Body of pancreas (tissue), 4 donors: ENCODE results near the gene CYTH1. TPM values are rescaled to one million over a fixed set of nuclear protein-coding genes. Genes with fewer than 3 reads are reported as not detected.

Experiments used
- ATAC-seq: fragments of 150-250 bp; one replicate; pipeline ENCODE4 v1.9.1; 2016
- DNase-seq, 4 donors: peaks; one replicate each; pipeline ENCODE4 v3.0.0-alpha.2; 2019
- H3K27ac ChIP-seq, 4 donors: fragments of 200-600 bp; sonication (generic); 1 replicate in 3 of 4; 2 replicates in 1 of 4; pipeline versions ENCODE4 v1.5.1 to v1.6.1; 2016 to 2019; ENCODE audit warnings: mild to moderate bottlenecking in 1 of 4, mixed read lengths in 1 of 4, moderate library complexity in 1 of 4
- H3K27me3 ChIP-seq, 2 donors: fragments of 200-600 bp; sonication (generic); one replicate each; pipeline ENCODE4 v1.6.0; 2016; ENCODE audit warnings: mild to moderate bottlenecking in 1 of 2
- H3K36me3 ChIP-seq, 2 donors: fragments of 200-600 bp; sonication (generic); replicated peaks in 1 of 2; 2 replicates each; pipeline ENCODE4 v1.5.1; 2016; ENCODE audit warnings: low read depth in 2 of 2; ENCODE audit not compliant: insufficient read depth in 1 of 2
- H3K4me1 ChIP-seq: fragments of 200-600 bp; sonication (generic); one replicate; pipeline ENCODE4 v1.6.0; 2016
- H3K4me3 ChIP-seq, 2 donors: fragments of 200-600 bp; sonication (generic); 1 replicate in 1 of 2; 2 replicates in 1 of 2; pipeline ENCODE4 v1.5.1; 2016 to 2019
- H3K9me3 ChIP-seq, 3 donors: fragments of 200-600 bp; sonication (generic); 1 replicate in 2 of 3; 2 replicates in 1 of 3; pipeline ENCODE4 v1.5.1; 2016
- POLR2A ChIP-seq, 3 donors: fragments of 450-650 bp; IDR thresholded peaks; one replicate each; pipeline ENCODE4 v1.6.1; 2016; ENCODE audit warnings: antibody characterized with exemption in 3 of 3, mild to moderate bottlenecking in 2 of 3
- WGBS, 2 donors: methylation state at CpG; one replicate each; pipeline ENCODE4 v1.1.5; 2017; 5-methylcytosine and 5-hydroxymethylcytosine counted together
- intact Hi-C: fragments of 100-400 bp; cut with DNase I; formaldehyde crosslinking; loops from one replicate; pipeline ENCODE4 v1.15.1; 2023
- total RNA-seq, 2 donors: library from RNA; depleted of rRNA; stranded (reverse); fragments of >200 nt; gene quantifications; one replicate each; pipeline ENCODE4 v1.1.0, GENCODE V29; 2016
- TF ChIP-seq, protein P1 (sequence below), 7 experiments: fragments of 450-650 bp in 4 of 7; fragments of 200-600 bp in 3 of 7; sonication (generic) in 3 of 7; IDR thresholded peaks; one replicate each; pipeline ENCODE4 v1.5.1; 2016 to 2019; ENCODE audit warnings: antibody characterized with exemption in 7 of 7

CYTH1 gene
- total RNA-seq, 2 donors from 2014 or later = 32.2 to 60.6 TPM

DNA sequence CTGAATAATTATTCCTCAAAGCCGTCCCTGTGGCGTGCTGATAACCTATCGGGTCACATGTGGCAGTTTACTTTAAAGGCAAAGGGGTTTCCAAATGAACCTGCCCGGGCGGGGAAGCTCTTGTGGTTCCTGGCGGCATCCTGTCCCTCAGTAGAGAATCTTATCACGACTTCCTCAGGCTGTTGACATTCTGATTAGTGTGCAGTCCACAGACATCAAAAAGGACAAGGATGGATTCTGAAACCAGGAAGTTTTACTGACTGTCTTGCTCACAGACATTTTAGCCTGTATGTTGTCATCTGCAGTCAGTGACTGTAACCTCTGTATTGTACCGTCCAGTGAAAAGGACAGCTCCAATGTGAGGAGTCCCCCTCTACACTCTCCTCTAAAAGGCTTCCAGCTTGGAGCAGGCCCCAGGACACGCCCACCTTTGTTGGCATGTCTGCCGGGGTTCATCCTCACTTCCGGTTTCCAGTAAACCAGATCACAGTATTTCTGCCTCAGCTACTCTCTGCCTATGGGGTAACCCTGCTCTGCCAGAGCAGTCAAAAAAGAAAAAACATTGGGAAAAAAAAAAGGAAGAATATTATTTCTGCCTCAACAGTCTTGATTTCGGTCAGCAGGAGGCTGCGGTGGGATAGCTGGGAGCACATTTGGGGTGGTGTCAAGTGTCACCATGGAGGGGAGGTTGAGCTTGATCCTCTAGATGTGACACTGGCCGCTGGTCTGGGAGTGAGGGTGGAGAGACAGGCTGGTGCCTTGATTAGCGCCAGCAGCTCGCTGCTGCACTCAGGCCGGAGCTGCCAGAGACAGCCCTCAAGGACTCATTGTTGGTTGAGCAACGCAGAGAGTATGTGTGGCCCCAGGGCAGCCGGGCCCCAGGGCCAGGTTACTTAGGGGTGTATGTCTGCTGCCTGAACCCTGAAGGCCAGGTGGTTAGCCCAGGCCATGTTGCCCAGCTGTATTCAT lies 115.8 kb downstream of the CYTH1 start:
- no peaks in the 10 kb centered on the region for H3K27me3 ChIP-seq
- 53 to 58% methylated on average over 17 to 19 of the region's 19 CpGs for WGBS, 2 donors
- peak overlapping the region in 1 of 4 donors; percentile 66 for H3K27ac ChIP-seq
- intact Hi-C loops = no loop called here
- H3K36me3 ChIP-seq = no peaks in the 10 kb centered on the region
- ATAC-seq (no peak), DNase-seq (peak in 1 of 4 donors; percentile 50)
- no peaks in the 10 kb centered on the region for H3K9me3 ChIP-seq
- H3K4me3 ChIP-seq = no peak overlapping the region
- no peak for TF ChIP-seq POLR2A (IDR thresholded peaks at IDR 0.05)
- TF ChIP-seq, protein P1, sequence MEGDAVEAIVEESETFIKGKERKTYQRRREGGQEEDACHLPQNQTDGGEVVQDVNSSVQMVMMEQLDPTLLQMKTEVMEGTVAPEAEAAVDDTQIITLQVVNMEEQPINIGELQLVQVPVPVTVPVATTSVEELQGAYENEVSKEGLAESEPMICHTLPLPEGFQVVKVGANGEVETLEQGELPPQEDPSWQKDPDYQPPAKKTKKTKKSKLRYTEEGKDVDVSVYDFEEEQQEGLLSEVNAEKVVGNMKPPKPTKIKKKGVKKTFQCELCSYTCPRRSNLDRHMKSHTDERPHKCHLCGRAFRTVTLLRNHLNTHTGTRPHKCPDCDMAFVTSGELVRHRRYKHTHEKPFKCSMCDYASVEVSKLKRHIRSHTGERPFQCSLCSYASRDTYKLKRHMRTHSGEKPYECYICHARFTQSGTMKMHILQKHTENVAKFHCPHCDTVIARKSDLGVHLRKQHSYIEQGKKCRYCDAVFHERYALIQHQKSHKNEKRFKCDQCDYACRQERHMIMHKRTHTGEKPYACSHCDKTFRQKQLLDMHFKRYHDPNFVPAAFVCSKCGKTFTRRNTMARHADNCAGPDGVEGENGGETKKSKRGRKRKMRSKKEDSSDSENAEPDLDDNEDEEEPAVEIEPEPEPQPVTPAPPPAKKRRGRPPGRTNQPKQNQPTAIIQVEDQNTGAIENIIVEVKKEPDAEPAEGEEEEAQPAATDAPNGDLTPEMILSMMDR (IDR thresholded peaks at IDR 0.05) = no peak
- no peaks in the 10 kb centered on the region for H3K4me1 ChIP-seq

DNA sequence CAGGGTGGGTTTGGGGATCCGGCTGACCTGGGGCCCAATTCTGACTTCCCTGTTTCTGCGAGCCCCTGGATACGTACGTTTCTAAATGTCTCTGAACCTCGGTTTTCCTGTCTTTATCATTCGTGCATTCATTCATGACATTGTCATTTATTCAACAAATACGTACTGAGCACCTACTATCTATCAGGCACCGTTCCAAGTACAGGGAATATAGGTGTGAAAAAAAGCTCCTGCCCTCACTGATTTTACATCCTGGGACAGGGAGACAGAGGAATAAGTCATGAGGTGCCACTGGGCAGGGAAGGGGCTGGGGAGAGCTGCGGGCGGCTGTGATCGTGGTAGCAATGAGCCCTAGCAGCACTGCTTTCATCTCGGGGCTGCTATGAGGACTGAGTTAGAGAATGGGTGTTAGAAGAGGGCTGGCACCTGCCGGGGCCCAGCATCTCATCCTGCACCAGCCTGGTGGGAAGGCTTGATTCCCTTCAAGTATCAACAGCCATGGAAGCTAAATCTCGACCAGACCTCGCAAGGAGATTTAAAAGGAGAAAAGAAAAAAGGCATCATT lies 116.6 kb downstream of the CYTH1 start:
- H3K27ac ChIP-seq = peak overlapping the region in 1 of 4 donors; percentile 66
- TF ChIP-seq, protein P1 (IDR thresholded peaks at IDR 0.05) = no peak

DNA sequence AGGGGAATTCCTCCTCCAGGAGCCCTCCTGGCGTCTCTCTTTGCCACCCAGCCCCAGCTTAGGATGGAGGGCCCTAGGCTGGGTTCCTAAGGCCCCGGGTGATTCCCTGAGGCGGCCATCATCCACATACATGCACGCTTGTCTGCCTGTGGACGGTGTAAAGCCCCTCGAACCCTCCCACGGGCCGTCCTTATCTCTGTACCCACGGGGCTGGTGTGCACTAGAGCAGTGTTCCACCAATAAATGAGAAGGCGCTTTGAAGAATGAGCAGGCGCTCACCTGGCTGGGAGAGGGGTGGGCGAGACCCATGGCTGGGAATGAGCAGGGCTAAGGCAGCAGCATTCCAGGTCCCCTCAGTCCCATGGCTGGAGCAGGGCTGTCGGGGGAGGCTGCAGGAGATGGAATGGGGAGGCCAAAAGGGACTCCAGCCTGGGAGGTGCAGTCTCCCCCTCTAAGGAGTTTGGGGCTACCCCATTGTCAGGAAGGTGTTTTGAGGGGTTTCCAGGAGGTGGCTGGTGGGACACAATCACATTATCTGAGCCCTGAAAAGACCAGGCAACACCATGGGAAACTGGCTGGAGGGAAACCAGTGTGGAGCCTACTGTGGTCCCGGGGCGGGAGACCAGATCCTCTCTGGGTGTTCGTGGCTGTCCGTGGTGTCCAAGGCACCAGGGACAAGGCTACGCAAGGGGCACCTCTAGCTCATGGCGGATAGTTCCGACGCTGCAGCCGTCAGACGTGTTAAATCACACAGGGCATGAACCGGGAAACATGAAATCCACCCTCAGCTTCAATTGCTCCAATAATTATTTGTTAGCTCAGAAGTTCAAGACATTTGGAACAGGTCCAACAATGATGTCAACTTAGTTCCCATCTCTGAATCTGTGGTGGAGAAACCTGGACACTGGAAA lies 117.3 kb downstream of the CYTH1 start:
- WGBS, 2 donors = 72 to 87% methylated on average over 22 to 24 of the region's 24 CpGs
- Histone ChIP-seq H3K4me3 (no peak overlapping the region), H3K27ac (no peak overlapping the region), H3K9me3 (no peaks in the 10 kb centered on the region), H3K36me3 (no peaks in the 10 kb centered on the region), H3K27me3 (no peaks in the 10 kb centered on the region), H3K4me1 (no peaks in the 10 kb centered on the region)
- DNase-seq = peak in 1 of 4 donors; percentile 18
- ATAC-seq = no peak
- intact Hi-C loops = no loop called here
- TF ChIP-seq, protein P1 (IDR thresholded peaks at IDR 0.05) = no peak
- no peak for TF ChIP-seq POLR2A (IDR thresholded peaks at IDR 0.05)

More for the DNA sequence above, 116.6 kb downstream of the CYTH1 start:
- ATAC-seq (no peak), DNase-seq (no peak)
- H3K36me3 ChIP-seq = no peaks in the 10 kb centered on the region
- no peaks in the 10 kb centered on the region for H3K4me1 ChIP-seq
- no peaks in the 10 kb centered on the region for H3K9me3 ChIP-seq
- H3K4me3 ChIP-seq = no peak overlapping the region
- H3K27me3 ChIP-seq = no peaks in the 10 kb centered on the region
- intact Hi-C loops = no loop called here
- WGBS, 2 donors = 43 to 56% methylated on average over 15 of the region's 15 CpGs

DNA sequence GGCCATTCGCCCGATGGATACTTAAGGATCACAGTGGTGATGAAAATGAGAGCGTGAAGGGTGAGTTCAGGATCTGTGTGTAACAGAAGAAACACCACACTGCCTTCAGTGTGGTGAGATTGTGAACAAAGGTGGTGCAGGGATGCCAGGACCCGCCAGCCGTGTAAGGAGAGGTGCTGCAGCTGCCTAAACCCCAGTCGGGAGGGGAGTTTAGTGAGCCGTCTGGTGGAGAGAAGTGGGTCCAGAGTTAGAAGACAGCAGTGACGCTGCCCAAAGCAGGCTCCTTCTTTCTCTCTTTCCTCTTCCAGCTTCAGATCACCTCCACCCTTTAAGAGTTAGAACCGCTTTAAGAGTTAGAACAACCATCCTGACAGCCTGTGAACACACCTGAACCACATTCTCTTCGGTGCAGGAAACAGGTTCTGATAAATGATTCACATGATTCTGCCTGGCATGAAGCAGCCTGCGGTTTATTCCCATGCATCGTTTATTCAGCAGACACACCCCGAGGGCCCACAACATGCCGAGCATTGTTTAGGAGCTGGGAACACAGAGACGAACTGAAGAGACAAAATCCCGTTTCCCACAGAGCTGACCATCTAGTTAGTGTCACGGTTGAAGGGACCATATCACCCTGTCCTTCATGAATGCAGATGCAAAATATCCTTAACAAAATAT lies 120.8 kb downstream of the CYTH1 start:
- DNase-seq (no peak), ATAC-seq (no peak)
- Histone ChIP-seq H3K36me3 (no peaks in the 10 kb centered on the region), H3K27ac (no peak overlapping the region), H3K4me1 (no peaks in the 10 kb centered on the region), H3K4me3 (no peak overlapping the region), H3K27me3 (no peaks in the 10 kb centered on the region), H3K9me3 (no peaks in the 10 kb centered on the region)
- intact Hi-C loops = no loop called here
- 49 to 55% methylated on average over 17 of the region's 17 CpGs for WGBS, 2 donors
- TF ChIP-seq, protein P1 (IDR thresholded peaks at IDR 0.05) = no peak
- TF ChIP-seq POLR2A (IDR thresholded peaks at IDR 0.05) = no peak
